GM19468 (cell line): ENCODE results near the gene DRG1.
"Not testable (repeated sequence)": the region's sequence is repeated elsewhere in the genome, so short reads cannot be mapped to it uniquely, and the experiment has no call there.

Experiments used
- ATAC-seq: cut with Tn5 transposase; IDR thresholded peaks from one replicate; pipeline ENCODE4 v1.9.1; 2021; ENCODE audit warnings: mild to moderate bottlenecking, moderate library complexity, moderate number of reproducible peaks; ENCODE audit not compliant: unreplicated experiment; ENCODE audit errors: extremely low read depth

DRG1 gene

GRCh38 chr22:31441652-31442051 is 42.2 kb downstream of the DRG1 start:
- no peak for ATAC-seq

GRCh38 chr22:31442768-31443489 is 43.5 kb downstream of the DRG1 start:
- ATAC-seq, result no peak

DNA sequence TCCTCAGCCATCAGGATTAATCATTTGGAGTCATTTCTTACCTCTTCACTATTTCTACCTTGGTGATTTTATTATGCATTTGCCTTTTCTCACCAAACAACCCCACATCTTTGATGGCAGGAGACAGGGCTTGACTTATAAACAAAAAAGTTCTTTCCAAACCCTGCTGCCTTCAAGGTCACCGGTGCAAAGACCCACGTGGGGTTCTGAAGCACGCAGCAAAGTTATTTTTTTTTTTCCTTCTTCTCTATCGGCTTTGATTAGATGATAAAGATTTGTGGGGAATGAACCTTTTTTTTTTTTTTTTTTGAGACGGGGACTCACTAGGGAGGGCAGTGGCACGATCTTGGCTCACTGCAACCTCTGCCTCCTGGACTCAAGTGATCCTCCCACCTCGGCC is 44.1 kb downstream of the DRG1 start:
- ATAC-seq, result no peak

DNA sequence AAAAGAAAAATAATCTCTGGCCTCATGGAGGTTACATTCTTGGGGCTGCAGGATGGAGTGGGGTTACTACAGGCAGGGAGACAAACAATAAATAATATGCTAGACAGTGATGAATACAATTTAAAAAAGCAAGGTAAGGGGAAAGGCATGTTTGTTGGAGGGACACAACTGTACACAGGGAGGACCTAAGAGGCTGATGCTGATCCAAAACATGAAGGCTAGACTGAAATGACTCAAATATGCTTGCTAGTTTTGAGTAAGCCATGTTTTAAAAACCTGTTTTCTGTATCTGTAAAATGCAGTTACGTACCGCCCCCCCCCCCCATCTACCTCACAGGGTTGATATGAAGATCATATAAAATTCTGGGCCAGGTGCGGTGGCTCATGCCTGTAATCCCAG is 46.2 kb downstream of the DRG1 start:
- ATAC-seq, result no peak

- ATAC-seq, result no peak
Observed at GRCh38 chr22:31446208-31446607, 46.8 kb downstream of the DRG1 start.

DNA sequence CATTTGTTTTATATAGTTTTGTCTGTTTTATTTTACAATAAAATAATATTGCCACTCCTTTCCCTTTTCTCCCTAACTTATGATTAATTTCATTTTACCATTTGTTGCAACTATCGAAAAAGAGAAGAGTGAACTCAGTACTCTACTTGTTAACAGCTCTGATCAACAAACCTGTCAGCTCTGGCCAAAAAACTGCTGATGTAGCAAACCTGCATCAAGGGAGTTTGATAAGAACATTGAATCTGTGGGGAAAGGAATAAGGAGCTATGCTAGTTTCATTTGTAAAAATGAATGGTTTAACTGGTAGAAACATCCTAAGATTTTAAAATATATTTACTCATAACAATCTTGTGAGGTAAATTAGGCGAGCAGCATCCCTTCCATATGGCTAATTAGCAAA is 47.4 kb downstream of the DRG1 start:
- ATAC-seq, result no peak

GRCh38 chr22:31447337-31447736 is 47.9 kb downstream of the DRG1 start:
- ATAC-seq, result no peak

GRCh38 chr22:31448382-31448781 is 49.0 kb downstream of the DRG1 start:
- ATAC-seq, result no peak

DNA sequence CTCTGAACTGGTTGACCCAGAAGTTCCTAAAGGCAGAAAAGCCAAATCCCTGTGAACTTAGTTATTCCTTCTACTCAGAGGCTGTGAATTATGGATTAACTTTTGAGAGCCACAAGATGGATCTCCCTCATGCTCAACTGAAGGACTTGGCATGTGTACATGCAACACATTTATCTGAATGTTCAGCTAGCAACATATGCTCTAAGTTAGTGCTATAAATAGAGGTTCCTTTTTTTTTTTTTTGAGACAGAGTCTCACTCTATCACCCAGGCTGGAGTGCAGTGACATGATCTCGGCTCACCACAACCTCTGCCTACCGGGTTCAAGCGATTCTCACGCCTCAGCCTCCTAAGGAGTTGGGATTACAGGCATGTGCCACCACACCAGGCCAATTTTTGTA is 50.1 kb downstream of the DRG1 start:
- no peak for ATAC-seq

DNA sequence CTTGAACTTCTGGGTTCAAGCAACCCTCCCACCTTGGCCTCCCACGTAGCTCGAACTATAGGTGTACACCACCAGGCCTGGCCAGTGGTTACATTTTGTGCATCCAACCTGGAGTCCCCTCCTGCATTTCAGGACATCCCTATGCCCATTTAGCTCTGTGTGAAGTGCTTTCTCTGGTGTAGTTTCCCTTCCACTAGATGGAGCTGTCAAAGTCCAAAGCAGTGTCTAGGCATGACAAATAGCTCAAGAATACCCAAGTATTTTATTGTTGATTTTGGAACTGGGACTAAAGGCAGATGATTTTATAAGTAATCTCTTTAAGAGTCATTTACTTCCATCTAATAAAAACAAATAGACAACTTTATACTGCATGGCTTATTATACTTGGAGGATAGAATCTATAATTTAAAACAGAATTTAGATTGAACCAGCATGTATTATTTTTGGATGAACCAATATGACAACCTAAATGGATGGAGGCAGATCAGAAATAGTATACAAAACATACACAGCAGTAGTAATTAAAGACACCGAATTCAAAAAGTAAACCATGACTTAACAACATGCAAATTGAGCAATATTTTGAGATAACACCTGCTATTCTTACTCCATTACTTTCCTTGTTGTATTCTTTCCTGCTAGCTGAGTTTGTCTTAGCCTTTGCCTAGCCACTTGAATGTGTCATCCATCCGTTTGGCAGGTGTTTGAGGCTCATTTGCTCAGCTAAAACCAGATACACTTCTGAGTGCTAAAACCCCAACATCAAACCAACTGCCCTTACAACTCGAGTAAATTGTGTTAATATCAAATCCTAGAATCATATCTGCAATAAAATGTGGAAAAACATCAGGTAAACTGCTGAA is 52.5 kb downstream of the DRG1 start:
- no peak for ATAC-seq

DNA sequence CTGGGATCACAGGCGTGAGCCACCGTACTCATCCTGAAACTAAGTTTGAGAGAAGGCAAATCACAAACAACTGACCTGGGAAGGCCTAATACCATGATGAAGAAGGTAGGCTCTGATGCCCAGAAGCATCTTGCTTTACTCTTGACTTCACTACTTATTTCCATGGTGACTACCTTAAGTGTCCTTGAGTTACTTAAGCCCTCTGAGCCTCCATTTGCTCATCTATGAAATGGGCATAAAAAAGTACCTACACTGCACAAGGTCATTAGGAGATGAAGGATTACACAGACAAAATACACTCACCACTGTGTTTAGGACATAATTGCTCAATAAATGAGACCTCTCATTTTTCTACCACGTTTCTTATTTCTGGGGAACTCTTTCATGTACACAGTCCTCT is 62.3 kb downstream of the DRG1 start:
- no peak for ATAC-seq

- ATAC-seq, result no peak
Observed at GRCh38 chr22:31465307-31465706, 65.9 kb downstream of the DRG1 start.

DNA sequence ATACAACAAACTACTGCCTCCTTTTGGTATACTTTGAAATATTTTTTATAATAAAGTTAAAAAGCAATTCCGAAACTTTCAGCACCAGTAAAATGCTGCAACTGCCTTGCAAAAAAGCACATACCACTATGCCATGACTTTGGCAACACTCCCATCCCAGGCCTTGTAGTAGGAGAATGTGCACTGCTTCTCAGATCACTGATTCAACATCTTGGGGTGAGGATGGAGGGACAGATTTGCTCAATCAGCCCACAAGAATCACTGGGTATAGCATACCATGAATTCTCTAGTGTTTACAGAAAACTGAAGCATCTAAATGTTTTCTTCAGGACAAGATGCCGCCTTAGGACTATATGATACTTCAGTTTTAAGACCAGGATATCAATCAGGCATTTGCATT is 75.3 kb downstream of the DRG1 start:
- no peak for ATAC-seq

DNA sequence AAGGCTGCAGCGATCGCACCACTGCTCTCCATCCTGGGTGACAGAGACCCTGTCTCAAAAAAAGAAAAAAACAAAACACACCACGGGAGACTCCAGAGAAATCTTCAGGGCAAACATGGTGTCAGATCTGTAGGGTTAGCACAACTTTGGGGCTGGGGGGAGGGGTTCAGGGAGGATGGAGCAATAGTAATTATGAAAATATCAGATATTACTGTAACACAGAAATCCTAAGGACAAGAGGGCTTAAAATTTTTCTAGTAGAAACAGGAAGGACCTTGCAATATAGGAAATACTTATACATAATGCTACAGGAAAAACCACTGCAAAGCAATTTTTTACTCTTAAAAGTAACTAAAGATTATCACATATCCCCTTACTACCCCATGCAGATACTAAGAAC is 76.4 kb downstream of the DRG1 start:
- no peak for ATAC-seq

DNA sequence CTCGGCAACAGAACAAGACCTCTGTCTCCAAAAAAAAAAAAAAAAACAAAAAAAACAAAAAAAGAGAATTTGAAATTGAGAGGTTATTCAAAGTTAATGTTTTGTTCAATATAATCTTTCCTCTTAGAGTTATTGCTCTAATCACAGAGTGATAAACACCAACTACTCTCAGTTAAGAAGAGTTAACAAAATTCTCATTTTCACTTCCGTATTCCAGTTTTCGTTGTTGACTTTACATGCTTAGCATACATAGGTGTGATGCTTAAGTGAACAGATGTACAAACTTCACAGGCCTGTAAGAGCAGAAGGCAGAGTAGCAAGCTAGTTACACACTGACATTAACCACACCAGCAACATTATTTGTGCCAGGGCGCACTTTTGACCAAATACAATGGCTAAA is 77.9 kb downstream of the DRG1 start:
- ATAC-seq, result no peak

DNA sequence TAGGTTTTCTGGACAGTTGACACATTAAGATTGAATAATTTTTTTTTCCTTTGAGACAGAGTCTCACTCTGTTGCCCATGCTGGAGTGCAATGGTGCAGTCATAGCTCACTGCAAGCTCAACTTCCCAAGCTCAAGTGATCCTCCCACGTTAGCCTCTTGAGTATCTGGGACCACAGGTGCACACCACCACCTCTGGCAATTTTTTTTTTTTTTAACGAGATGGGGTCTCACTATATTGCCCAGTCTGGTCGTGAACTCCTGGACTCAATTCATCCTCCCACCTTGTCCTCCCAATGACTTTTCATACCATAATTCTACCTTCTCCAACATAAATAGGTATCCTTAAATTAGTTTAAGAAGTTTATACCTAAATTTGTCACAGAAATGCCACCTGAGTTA is 81.7 kb downstream of the DRG1 start:
- no peak for ATAC-seq

DNA sequence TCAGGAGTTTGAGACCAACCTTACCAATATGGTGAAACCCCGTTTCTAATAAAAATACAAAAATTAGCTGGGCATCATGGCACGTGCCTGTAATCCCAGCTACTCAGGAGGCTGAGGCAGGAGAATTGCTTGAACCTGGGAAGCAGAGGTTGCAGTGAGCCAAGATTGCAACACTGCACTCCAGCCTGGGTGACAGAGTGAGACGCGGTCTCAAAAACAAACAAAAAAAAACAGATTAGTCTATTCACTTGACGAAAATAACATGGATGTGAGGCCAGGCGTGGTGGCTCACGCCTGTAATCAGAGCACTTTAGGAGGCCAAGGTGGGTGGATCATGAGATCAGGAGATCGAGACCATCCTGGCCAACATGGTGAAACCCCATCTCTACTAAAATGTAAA is 83.1 kb downstream of the DRG1 start:
- ATAC-seq, result not testable (repeated sequence)
